Urothelium cell line (cell line): Measurements from ENCODE around the gene P3H1.
"Not testable (repeated sequence)": the region's sequence is repeated elsewhere in the genome, so short reads cannot be mapped to it uniquely, and the experiment has no call there.

ENCODE experiments used
- DNase-seq: peaks from one replicate; pipeline ENCODE4 v3.0.0; 2011; ENCODE audit warnings: low spot score, mixed read lengths
- FAIRE-seq: peaks from 2 replicates; lab custom pipeline; 2011; peaks lifted over from hg19 to GRCh38; lab: Jason Lieb, UNC

Gene P3H1

GRCh38 chr1:42766741-42767509 lies at the start of gene P3H1, which contains the start of gene C1orf50:
P3H1 (minus strand) TSS chr1:42767028; CDS start chr1:42766971, 57 bp downstream.
C1orf50 (plus strand) TSS chr1:42767249; CDS start chr1:42767312, 63 bp downstream.
- peak; percentile 42 for FAIRE-seq

GRCh38 chr1:42815941-42816584 lies 49.2 kb upstream of the P3H1 start:
- DNase-seq (peak; percentile 18), FAIRE-seq (no peak)

More at GRCh38 chr1:42766741-42767509, at the start of gene P3H1, which contains the start of gene C1orf50:
- peak; percentile 99 for DNase-seq

- FAIRE-seq, DNase-seq: not testable (repeated sequence)
Observed at GRCh38 chr1:42814815-42815214, 48.0 kb upstream of the P3H1 start.

- no peak for DNase-seq
- FAIRE-seq, result peak; percentile 13
Observed at GRCh38 chr1:42807056-42807668, 40.3 kb upstream of the P3H1 start.

- FAIRE-seq (no peak), DNase-seq (no peak)
Observed at GRCh38 chr1:42806593-42806992, 39.8 kb upstream of the P3H1 start.

- no peak for FAIRE-seq
- DNase-seq, result no peak
Observed at GRCh38 chr1:42806171-42806570, 39.3 kb upstream of the P3H1 start.

GRCh38 chr1:42801832-42802473 lies 35.1 kb upstream of the P3H1 start:
- FAIRE-seq (no peak), DNase-seq (no peak)

GRCh38 chr1:42797979-42798378 lies 31.2 kb upstream of the P3H1 start:
- DNase-seq, result no peak
- no peak for FAIRE-seq

GRCh38 chr1:42797414-42797813 lies 30.6 kb upstream of the P3H1 start:
- FAIRE-seq (no peak), DNase-seq (no peak)

GRCh38 chr1:42793824-42794223 lies 27.0 kb upstream of the P3H1 start:
- no peak for FAIRE-seq

GRCh38 chr1:42788021-42788420 lies 21.2 kb upstream of the P3H1 start:
- DNase-seq, result no peak
- FAIRE-seq, result no peak

More at GRCh38 chr1:42793824-42794223, 27.0 kb upstream of the P3H1 start:
- DNase-seq, result no peak

- DNase-seq (no peak), FAIRE-seq (no peak)
Observed at GRCh38 chr1:42786097-42786496, 19.3 kb upstream of the P3H1 start.

GRCh38 chr1:42784946-42785693 lies 18.3 kb upstream of the P3H1 start, which contains the start of gene TMEM269:
TMEM269 (plus strand) TSS chr1:42784991; CDS start chr1:42789894, 4,903 bp downstream.
- no peak for DNase-seq
- FAIRE-seq, result no peak

GRCh38 chr1:42784547-42784945 lies 17.7 kb upstream of the P3H1 start:
- no peak for DNase-seq
- FAIRE-seq, result no peak

GRCh38 chr1:42783092-42783491 lies 16.3 kb upstream of the P3H1 start:
- no peak for FAIRE-seq
- DNase-seq, result no peak

GRCh38 chr1:42780176-42780575 lies 13.3 kb upstream of the P3H1 start:
- no peak for FAIRE-seq
- DNase-seq, result no peak

GRCh38 chr1:42779725-42780124 lies 12.9 kb upstream of the P3H1 start:
- no peak for FAIRE-seq
- DNase-seq, result no peak

- FAIRE-seq (no peak), DNase-seq (peak; percentile 52)
Observed at GRCh38 chr1:42777852-42778251, 11.0 kb upstream of the P3H1 start.

- DNase-seq (no peak), FAIRE-seq (no peak)
Observed at GRCh38 chr1:42776502-42776901, 9.7 kb upstream of the P3H1 start.

- DNase-seq (no peak), FAIRE-seq (no peak)
Observed at GRCh38 chr1:42774928-42775526, 8.2 kb upstream of the P3H1 start.
